HL-60 (cell line): ENCODE measurements around the gene MZT1.

Experiments
- DNase-seq, 2 experiments: peaks; one replicate each; pipeline ENCODE4 v3.0.0-alpha.2; 2010 to 2020; ENCODE audit warnings: low read depth in 1 of 2, low spot score in 1 of 2
- H3K27ac ChIP-seq: fragments of 250-450 bp; sonication (Bioruptor Pico); replicated peaks from 2 replicates; pipeline ENCODE4 v1.5.1; 2020; ENCODE audit warnings: mild to moderate bottlenecking, moderate library complexity
- H3K27me3 ChIP-seq: fragments of 250-450 bp; sonication (Bioruptor Pico); 2 replicates; pipeline ENCODE4 v1.5.1; 2021; ENCODE audit warnings: mild to moderate bottlenecking, moderate library complexity; ENCODE audit not compliant: insufficient read depth, poor library complexity, severe bottlenecking
- H3K4me3 ChIP-seq: replicated peaks from 2 replicates; pipeline ENCODE4 v1.5.1; 2011; ENCODE audit warnings: mild to moderate bottlenecking, control low read depth, low read length; ENCODE audit not compliant: insufficient read depth
- GABPA ChIP-seq: IDR thresholded peaks from 2 replicates; pipeline ENCODE4 v1.6.1; 2012; ENCODE audit warnings: low read depth
- POLR2AphosphoS5 ChIP-seq: IDR thresholded peaks from 2 replicates; pipeline ENCODE4 v1.6.1; 2012; ENCODE audit warnings: low read depth
- REST ChIP-seq: IDR thresholded peaks from 2 replicates; pipeline ENCODE4 v1.6.1; 2012; ENCODE audit warnings: low read depth; ENCODE audit not compliant: insufficient replicate concordance
- SPI1 ChIP-seq: IDR thresholded peaks from 2 replicates; pipeline ENCODE4 v1.6.1; 2012; ENCODE audit warnings: low read depth, mild to moderate bottlenecking, borderline replicate concordance
- TF ChIP-seq, protein P1 (sequence below): IDR thresholded peaks from one replicate; pipeline ENCODE4 v1.5.1; 2011; ENCODE audit warnings: low read length, control low read depth, inconsistent platforms; ENCODE audit not compliant: insufficient read depth

The MZT1 gene

DNA sequence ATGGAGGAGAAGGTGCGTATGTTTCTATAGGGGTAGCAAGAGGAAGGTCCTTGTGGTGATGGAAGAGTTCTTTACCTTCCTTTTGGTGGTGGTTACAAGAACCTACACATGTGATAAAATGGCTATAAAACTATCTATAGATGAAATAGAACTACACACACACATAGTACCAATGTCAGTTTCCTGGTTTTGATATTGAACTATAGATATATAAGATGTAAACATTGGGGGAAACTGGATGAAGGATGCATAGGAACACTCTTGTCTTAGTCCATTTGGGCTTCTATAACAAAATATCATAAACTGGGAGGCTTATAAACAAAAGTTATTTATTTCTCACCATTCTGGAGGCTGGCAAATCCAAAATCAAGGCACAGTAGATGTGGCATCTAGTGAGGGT, 47.1 kb downstream of the MZT1 start:
- no peaks in the 10 kb centered on the region for H3K27me3 ChIP-seq
- H3K27ac ChIP-seq = no peak overlapping the region
- H3K4me3 ChIP-seq = no peak overlapping the region
- no peak for DNase-seq
- TF ChIP-seq POLR2AphosphoS5 (no peak), REST (no peak), GABPA (no peak), SPI1 (no peak)
- TF ChIP-seq, protein P1, sequence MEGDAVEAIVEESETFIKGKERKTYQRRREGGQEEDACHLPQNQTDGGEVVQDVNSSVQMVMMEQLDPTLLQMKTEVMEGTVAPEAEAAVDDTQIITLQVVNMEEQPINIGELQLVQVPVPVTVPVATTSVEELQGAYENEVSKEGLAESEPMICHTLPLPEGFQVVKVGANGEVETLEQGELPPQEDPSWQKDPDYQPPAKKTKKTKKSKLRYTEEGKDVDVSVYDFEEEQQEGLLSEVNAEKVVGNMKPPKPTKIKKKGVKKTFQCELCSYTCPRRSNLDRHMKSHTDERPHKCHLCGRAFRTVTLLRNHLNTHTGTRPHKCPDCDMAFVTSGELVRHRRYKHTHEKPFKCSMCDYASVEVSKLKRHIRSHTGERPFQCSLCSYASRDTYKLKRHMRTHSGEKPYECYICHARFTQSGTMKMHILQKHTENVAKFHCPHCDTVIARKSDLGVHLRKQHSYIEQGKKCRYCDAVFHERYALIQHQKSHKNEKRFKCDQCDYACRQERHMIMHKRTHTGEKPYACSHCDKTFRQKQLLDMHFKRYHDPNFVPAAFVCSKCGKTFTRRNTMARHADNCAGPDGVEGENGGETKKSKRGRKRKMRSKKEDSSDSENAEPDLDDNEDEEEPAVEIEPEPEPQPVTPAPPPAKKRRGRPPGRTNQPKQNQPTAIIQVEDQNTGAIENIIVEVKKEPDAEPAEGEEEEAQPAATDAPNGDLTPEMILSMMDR = no peak

- TF ChIP-seq, protein P1 = no peak
- no peak for TF ChIP-seq SPI1
- TF ChIP-seq GABPA = no peak
- TF ChIP-seq REST = no peak
- no peak for TF ChIP-seq POLR2AphosphoS5
- no peaks in the 10 kb centered on the region for H3K27me3 ChIP-seq
- H3K4me3 ChIP-seq = no peak overlapping the region
- H3K27ac ChIP-seq = no peak overlapping the region
- no peak for DNase-seq
Observed at GRCh38 chr13:72678312-72678711, 49.1 kb downstream of the MZT1 start.

DNA sequence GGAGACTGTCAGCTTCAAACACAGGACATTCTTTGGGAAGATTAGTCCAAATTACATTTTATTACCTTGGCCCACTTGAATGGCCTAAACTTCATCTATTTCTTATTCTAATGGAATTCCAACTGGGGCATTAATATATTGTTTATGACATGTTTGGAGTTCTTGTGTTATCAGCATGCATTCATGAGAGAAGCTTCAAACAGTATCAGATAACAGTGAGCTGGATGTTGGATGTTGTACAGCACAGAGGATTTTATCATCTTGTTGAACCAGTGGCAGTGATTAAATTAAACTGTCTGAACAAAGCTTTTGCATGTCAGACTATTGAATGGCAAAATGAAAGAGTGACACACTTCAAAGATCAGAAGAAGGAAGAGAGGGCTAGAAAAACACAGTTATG, 50.0 kb downstream of the MZT1 start:
- no peak for DNase-seq
- no peak overlapping the region for H3K4me3 ChIP-seq
- H3K27me3 ChIP-seq = peaks cover under 1% of the 10 kb centered on the region
- TF ChIP-seq GABPA = no peak
- TF ChIP-seq REST = no peak
- TF ChIP-seq POLR2AphosphoS5 = no peak
- no peak for TF ChIP-seq SPI1
- TF ChIP-seq, protein P1 = no peak
- H3K27ac ChIP-seq = no peak overlapping the region
